Hippocampal formation (tissue), 2 donors: Measurements from ENCODE around the gene ASRGL1.
"Not testable (repeated sequence)": the region's sequence is repeated elsewhere in the genome, so short reads cannot be mapped to it uniquely, and the experiment has no call there.

Experiments
- DNase-seq, 2 donors: peaks; one replicate each; lab custom pipeline; 2025; lab: John Stamatoyannopoulos, UW

ASRGL1 gene

GRCh38 chr11:62337303-62338181 is at the start of gene ASRGL1:
TSS of gene ASRGL1 (plus strand) at chr11:62337448. CDS start at chr11:62337978, 530 bp downstream.
- DNase-seq: peak; percentile 39 to 85

- DNase-seq: no peak
These were observed 41.7 kb upstream of the ASRGL1 start for GRCh38 chr11:62295504-62295903.

- no peak for DNase-seq
These were observed 38.3 kb upstream of the ASRGL1 start, which contains the start of gene SCGB1D4 for GRCh38 chr11:62298975-62299374. TSS of gene SCGB1D4 (minus strand) at chr11:62299075. CDS start at chr11:62299010, 65 bp downstream.

- DNase-seq: no peak
These were observed 31.0 kb upstream of the ASRGL1 start for GRCh38 chr11:62306227-62306626.

GRCh38 chr11:62307950-62308349 is 29.3 kb upstream of the ASRGL1 start:
- DNase-seq: no peak

GRCh38 chr11:62309991-62310390 is 27.3 kb upstream of the ASRGL1 start:
- no peak for DNase-seq

GRCh38 chr11:62315431-62315830 is 21.8 kb upstream of the ASRGL1 start:
- DNase-seq: no peak

- DNase-seq: no peak
These were observed 14.7 kb upstream of the ASRGL1 start for GRCh38 chr11:62322524-62322923.

- peak in 1 of 2 donors; percentile 6 for DNase-seq
These were observed 12.3 kb upstream of the ASRGL1 start for GRCh38 chr11:62324731-62325556.

GRCh38 chr11:62325781-62326180 is 11.5 kb upstream of the ASRGL1 start:
- DNase-seq: not testable (repeated sequence)

GRCh38 chr11:62326719-62327118 is 10.5 kb upstream of the ASRGL1 start:
- DNase-seq: not testable (repeated sequence)

- DNase-seq: not testable (repeated sequence)
These were observed 9.7 kb upstream of the ASRGL1 start for GRCh38 chr11:62327541-62327940.

- DNase-seq: not testable (repeated sequence)
These were observed 6.0 kb upstream of the ASRGL1 start for GRCh38 chr11:62331264-62331663.

GRCh38 chr11:62333768-62334167 is 3.5 kb upstream of the ASRGL1 start:
- DNase-seq: no peak

- DNase-seq: not testable (repeated sequence)
These were observed 322 bp upstream of the ASRGL1 start for GRCh38 chr11:62336949-62337302.

GRCh38 chr11:62338218-62338617 is 970 bp downstream of the ASRGL1 start:
- no peak for DNase-seq

- DNase-seq: peak; percentile 76 to 93
These were observed 3.1 kb downstream of the ASRGL1 start for GRCh38 chr11:62340269-62340901.

GRCh38 chr11:62341588-62341987 is 4.3 kb downstream of the ASRGL1 start:
- no peak for DNase-seq

- not testable (repeated sequence) for DNase-seq
These were observed 6.5 kb downstream of the ASRGL1 start for GRCh38 chr11:62343646-62344190.

GRCh38 chr11:62344210-62344609 is 7.0 kb downstream of the ASRGL1 start:
- DNase-seq: no peak

GRCh38 chr11:62345861-62346260 is 8.6 kb downstream of the ASRGL1 start:
- no peak for DNase-seq
